Measurements from ENCODE around the gene B3GNT7.

B3GNT7 gene

DNA sequence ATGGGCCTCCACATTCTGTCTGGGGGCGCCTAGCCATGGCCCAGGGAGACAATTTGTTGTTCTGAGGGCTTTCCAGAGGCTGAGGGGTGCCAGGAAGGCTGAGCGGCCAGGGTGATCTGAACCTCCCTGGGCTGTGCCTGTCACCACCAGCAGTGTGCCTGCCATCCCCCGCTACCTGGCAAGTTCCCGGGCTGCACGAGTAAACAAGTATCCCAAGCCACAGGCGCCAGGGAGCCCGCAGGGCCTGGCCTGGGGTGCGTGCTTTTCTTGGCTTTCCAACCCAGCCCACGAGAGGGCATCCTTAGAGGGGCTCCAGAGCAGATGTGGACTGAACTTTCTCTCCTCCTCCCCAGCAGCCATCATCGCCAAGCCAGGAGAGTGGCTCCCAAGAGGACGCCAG is 35.1 kb upstream of the B3GNT7 start:
- H3K9me2 ChIP-seq (replicated peaks; ENCODE audit: insufficient read depth, low read length): no peaks in the 10 kb centered on the region
- H3K9ac ChIP-seq (ENCODE audit: low read length): no peak overlapping the region
- no peak overlapping the region for H3K4me3 ChIP-seq (ENCODE audit: low read length)
- H3K27me3 ChIP-seq (replicated peaks; ENCODE audit: insufficient read depth, low read length): no peaks in the 10 kb centered on the region
- DNase-seq: no peak
- no peak overlapping the region for H2AFZ ChIP-seq (ENCODE audit: low read length)
- H3K79me2 ChIP-seq (ENCODE audit: low read length): no peaks in the 10 kb centered on the region
- peaks cover 15% of the 10 kb centered on the region for H3K4me1 ChIP-seq (ENCODE audit: low read length)
- H3K27ac ChIP-seq (ENCODE audit: low read length): no peak overlapping the region
- H3K9me3 ChIP-seq (replicated peaks; ENCODE audit: insufficient read depth, low read length): no peaks in the 10 kb centered on the region
- H3F3A ChIP-seq (ENCODE audit: insufficient read depth, low read length): peaks cover 10% of the 10 kb centered on the region
- no peak for TF ChIP-seq CTCF (IDR thresholded peaks at IDR 0.05; ENCODE audit: low read length)
- no peaks in the 10 kb centered on the region for H4K20me1 ChIP-seq (ENCODE audit: insufficient read depth, low read length)
- no peak overlapping the region for H3K4me2 ChIP-seq (ENCODE audit: low read depth, low read length)
- H3K36me3 ChIP-seq (replicated peaks; ENCODE audit: insufficient read depth, low read length): no peaks in the 10 kb centered on the region

GRCh38 chr2:231360881-231361371 is 34.6 kb upstream of the B3GNT7 start:
- peaks cover 12% of the 10 kb centered on the region for H3K4me1 ChIP-seq (ENCODE audit: low read length)
- TF ChIP-seq EZH2 (optimal IDR thresholded peaks at IDR 0.05; ENCODE audit: low read depth, low read length) (no peak), CTCF (IDR thresholded peaks at IDR 0.05; ENCODE audit: low read length) (no peak), EZH2phosphoT487 (IDR thresholded peaks at IDR 0.05; ENCODE audit: low read length) (no peak)
- no peak overlapping the region for H3K4me2 ChIP-seq (ENCODE audit: low read depth, low read length)
- H2AFZ ChIP-seq (ENCODE audit: low read length): no peak overlapping the region
- H3K79me2 ChIP-seq (ENCODE audit: low read length): no peaks in the 10 kb centered on the region
- H3F3A ChIP-seq (ENCODE audit: insufficient read depth, low read length): peaks cover 10% of the 10 kb centered on the region
- H3K27me3 ChIP-seq (replicated peaks; ENCODE audit: insufficient read depth, low read length): no peaks in the 10 kb centered on the region
- no peaks in the 10 kb centered on the region for H3K36me3 ChIP-seq (replicated peaks; ENCODE audit: insufficient read depth, low read length)
- H4K20me1 ChIP-seq (ENCODE audit: insufficient read depth, low read length): no peaks in the 10 kb centered on the region
- no peak overlapping the region for H3K4me3 ChIP-seq (ENCODE audit: low read length)
- no peak for DNase-seq
- no peak overlapping the region for H3K9ac ChIP-seq (ENCODE audit: low read length)
- no peaks in the 10 kb centered on the region for H3K9me2 ChIP-seq (replicated peaks; ENCODE audit: insufficient read depth, low read length)
- H3K27ac ChIP-seq (ENCODE audit: low read length): no peak overlapping the region
- H3K9me3 ChIP-seq (replicated peaks; ENCODE audit: insufficient read depth, low read length): no peaks in the 10 kb centered on the region

GRCh38 chr2:231361701-231362554 is 33.6 kb upstream of the B3GNT7 start:
- no peaks in the 10 kb centered on the region for H3K9me3 ChIP-seq (replicated peaks; ENCODE audit: insufficient read depth, low read length)
- no peak overlapping the region for H3K4me3 ChIP-seq (ENCODE audit: low read length)
- no peak overlapping the region for H3K9ac ChIP-seq (ENCODE audit: low read length)
- no peaks in the 10 kb centered on the region for H4K20me1 ChIP-seq (ENCODE audit: insufficient read depth, low read length)
- H3K4me1 ChIP-seq (ENCODE audit: low read length): peaks cover 4% of the 10 kb centered on the region
- no peak for DNase-seq
- no peaks in the 10 kb centered on the region for H3K36me3 ChIP-seq (replicated peaks; ENCODE audit: insufficient read depth, low read length)
- no peak overlapping the region for H3K4me2 ChIP-seq (ENCODE audit: low read depth, low read length)
- no peak overlapping the region for H3K27ac ChIP-seq (ENCODE audit: low read length)
- H3F3A ChIP-seq (ENCODE audit: insufficient read depth, low read length): peaks cover 1% of the 10 kb centered on the region
- H2AFZ ChIP-seq (ENCODE audit: low read length): no peak overlapping the region
- H3K27me3 ChIP-seq (replicated peaks; ENCODE audit: insufficient read depth, low read length): no peaks in the 10 kb centered on the region
- TF ChIP-seq EZH2 (optimal IDR thresholded peaks at IDR 0.05; ENCODE audit: low read depth, low read length): no peak
- TF ChIP-seq EZH2phosphoT487 (IDR thresholded peaks at IDR 0.05; ENCODE audit: low read length): no peak
- no peak for TF ChIP-seq CTCF (IDR thresholded peaks at IDR 0.05; ENCODE audit: low read length)
- no peaks in the 10 kb centered on the region for H3K9me2 ChIP-seq (replicated peaks; ENCODE audit: insufficient read depth, low read length)
- no peaks in the 10 kb centered on the region for H3K79me2 ChIP-seq (ENCODE audit: low read length)
